Adrenal gland (tissue), 5 donors: ENCODE results near the gene RHOB.

Experiments used
- CTCF ChIP-seq, 6 experiments: fragments of 450-650 bp in 4 of 6; fragments of 200-600 bp in 2 of 6; sonication (generic) in 1 of 6; IDR thresholded peaks; 1 replicate in 5 of 6; 2 replicates in 1 of 6; pipeline versions ENCODE4 v1.5.1 to v1.8.0; 2016 to 2021; ENCODE audit warnings: antibody characterized with exemption in 6 of 6, mild to moderate bottlenecking in 2 of 6, moderate library complexity in 1 of 6
- POLR2A ChIP-seq, 2 donors: fragments of 450-650 bp; IDR thresholded peaks; one replicate each; pipeline ENCODE4 v1.6.1; 2017; ENCODE audit warnings: antibody characterized with exemption in 2 of 2, mild to moderate bottlenecking in 2 of 2, moderate library complexity in 1 of 2
- donor health status: DM: no; HTN: no; CAD: no.

DNA sequence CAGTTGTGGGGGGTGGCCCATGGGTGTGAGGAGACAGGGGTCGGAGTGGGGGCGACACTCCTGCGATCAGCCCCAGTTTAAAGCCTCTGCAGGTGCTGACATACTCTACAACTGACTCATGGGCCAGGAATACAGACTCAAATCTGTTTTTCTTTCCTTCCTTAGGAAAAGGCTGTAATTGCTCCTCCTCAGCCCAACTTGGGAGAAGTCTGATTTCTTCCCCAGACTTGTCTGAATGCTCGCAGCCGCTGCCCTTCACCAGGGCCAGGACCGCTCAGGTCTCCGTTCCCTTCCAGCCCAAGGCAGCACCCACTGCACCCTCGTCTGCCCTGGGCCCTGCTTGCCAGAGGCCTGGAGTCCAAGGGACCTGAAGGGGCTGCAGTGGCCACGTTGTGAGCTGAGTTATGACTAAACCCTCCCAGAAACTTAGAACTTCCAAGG, 41.3 kb downstream of the RHOB start:
- no peak for TF ChIP-seq CTCF (IDR thresholded peaks at IDR 0.05)
- TF ChIP-seq POLR2A (IDR thresholded peaks at IDR 0.05): no peak
